Mesenchymal stem cell (in vitro differentiated cells and primary cell): ENCODE measurements around the gene LRRC56.

Experiments
- DNase-seq: peaks from one replicate; pipeline ENCODE4 v3.0.0-alpha.2; 2013
- H2AFZ ChIP-seq: one replicate; pipeline ENCODE4 v1.6.1; 2013; ENCODE audit warnings: low read depth, mild to moderate bottlenecking, control low read depth, inconsistent platforms, low read length, moderate library complexity
- H2AK5ac ChIP-seq: 2 replicates; pipeline ENCODE4 v1.6.1; 2013; ENCODE audit warnings: low read length, moderate library complexity, mild to moderate bottlenecking, inconsistent platforms; ENCODE audit not compliant: severe bottlenecking
- H2BK120ac ChIP-seq: one replicate; pipeline ENCODE4 v1.6.1; 2013; ENCODE audit warnings: low read depth, mild to moderate bottlenecking, inconsistent platforms, low read length, moderate library complexity
- H2BK12ac ChIP-seq, 2 experiments: one replicate each; pipeline ENCODE4 v1.6.1; 2013; ENCODE audit warnings: inconsistent platforms in 2 of 2, low read length in 2 of 2, mild to moderate bottlenecking in 2 of 2, moderate library complexity in 2 of 2, control low read depth in 1 of 2
- H2BK15ac ChIP-seq: one replicate; pipeline ENCODE4 v1.6.1; 2013; ENCODE audit warnings: mild to moderate bottlenecking, low read depth, inconsistent platforms; ENCODE audit not compliant: poor library complexity, severe bottlenecking
- H2BK5ac ChIP-seq: 2 replicates; pipeline ENCODE4 v1.6.1; 2013; ENCODE audit warnings: low read depth, mild to moderate bottlenecking, low read length, control low read depth, inconsistent platforms; ENCODE audit not compliant: poor library complexity, severe bottlenecking
- H3K14ac ChIP-seq, 2 experiments: one replicate each; pipeline ENCODE4 v1.6.1; 2013; ENCODE audit warnings: inconsistent platforms in 2 of 2, low read length in 2 of 2, control low read depth in 1 of 2, mild to moderate bottlenecking in 1 of 2, moderate library complexity in 1 of 2
- H3K18ac ChIP-seq, 2 experiments: one replicate each; pipeline ENCODE4 v1.6.1; 2013; ENCODE audit warnings: inconsistent platforms in 2 of 2, low read length in 2 of 2, control low read depth in 1 of 2, low read depth in 1 of 2, mild to moderate bottlenecking in 1 of 2
- H3K23ac ChIP-seq, 2 experiments: one replicate each; pipeline ENCODE4 v1.6.1; 2013; ENCODE audit warnings: inconsistent platforms in 2 of 2, low read length in 2 of 2, mild to moderate bottlenecking in 2 of 2, moderate library complexity in 2 of 2, control low read depth in 1 of 2
- H3K27ac ChIP-seq: 2 replicates; pipeline ENCODE4 v1.5.1; 2013; ENCODE audit warnings: mild to moderate bottlenecking, moderate library complexity, low read length, control low read depth, inconsistent platforms; ENCODE audit not compliant: poor library complexity, severe bottlenecking
- H3K27me3 ChIP-seq, 2 experiments: 2 replicates each; pipeline versions ENCODE4 v1.6.1 to v1.7.0; 2013; ENCODE audit warnings: low read length in 2 of 2, mild to moderate bottlenecking in 2 of 2, moderate library complexity in 2 of 2, control low read depth in 1 of 2, inconsistent platforms in 1 of 2; ENCODE audit not compliant: control insufficient read depth in 1 of 2, insufficient read depth in 1 of 2
- H3K36me3 ChIP-seq, 2 experiments: 2 replicates each; pipeline versions ENCODE4 v1.6.1 to v1.7.0; 2013; ENCODE audit warnings: low read length in 2 of 2, control low read depth in 1 of 2, inconsistent platforms in 1 of 2, low read depth in 1 of 2, mild to moderate bottlenecking in 1 of 2; ENCODE audit not compliant: insufficient read depth in 2 of 2, control insufficient read depth in 1 of 2
- H3K4ac ChIP-seq, 2 experiments: one replicate each; pipeline ENCODE4 v1.6.1; 2013; ENCODE audit warnings: inconsistent platforms in 2 of 2, low read length in 2 of 2, mild to moderate bottlenecking in 2 of 2, moderate library complexity in 2 of 2, control low read depth in 1 of 2, low read depth in 1 of 2
- H3K4me1 ChIP-seq: 2 replicates; pipeline ENCODE4 v1.6.1; 2013; ENCODE audit warnings: low read depth, low read length, control low read depth; ENCODE audit not compliant: control insufficient read depth, insufficient read depth
- H3K4me2 ChIP-seq: 2 replicates; pipeline ENCODE4 v1.6.1; 2013; ENCODE audit warnings: low read length, mild to moderate bottlenecking, inconsistent platforms; ENCODE audit not compliant: poor library complexity, severe bottlenecking
- H3K4me3 ChIP-seq, 2 experiments: 2 replicates each; pipeline versions ENCODE4 v1.5.1 to v1.7.0; 2013; ENCODE audit warnings: low read length in 2 of 2, mild to moderate bottlenecking in 2 of 2, control low read depth in 1 of 2, low read depth in 1 of 2; ENCODE audit not compliant: insufficient read depth in 1 of 2
- H3K79me1 ChIP-seq: replicated peaks from 2 replicates; pipeline ENCODE4 v1.6.1; 2013; ENCODE audit warnings: mild to moderate bottlenecking, control low read depth, low read length, inconsistent platforms; ENCODE audit not compliant: poor library complexity, severe bottlenecking
- H3K9ac ChIP-seq: 2 replicates; pipeline ENCODE4 v1.7.0; 2013; ENCODE audit warnings: mild to moderate bottlenecking, low read length, moderate library complexity
- H3K9me3 ChIP-seq: 2 replicates; pipeline ENCODE4 v1.7.0; 2013; ENCODE audit warnings: mild to moderate bottlenecking, low read length; ENCODE audit not compliant: control insufficient read depth
- H4K8ac ChIP-seq: one replicate; pipeline ENCODE4 v1.6.1; 2013; ENCODE audit warnings: inconsistent platforms, mild to moderate bottlenecking, low read length, moderate library complexity
- H4K91ac ChIP-seq: one replicate; pipeline ENCODE4 v1.6.1; 2013; ENCODE audit warnings: mild to moderate bottlenecking, low read length, inconsistent platforms
- WGBS: methylation state at CpG from one replicate; pipeline ENCODE4 v1.1.7; 2013; ENCODE audit warnings: mixed read lengths; 5-methylcytosine and 5-hydroxymethylcytosine counted together

LRRC56 gene

GRCh38 chr11:574632-575312, 37.4 kb downstream of the LRRC56 start:
- H2BK120ac ChIP-seq = no peak overlapping the region
- no peak overlapping the region for H4K8ac ChIP-seq
- H3K79me1 ChIP-seq = peaks cover 3% of the 10 kb centered on the region
- H2BK12ac ChIP-seq = no peak overlapping the region
- no peak for DNase-seq
- peak overlapping the region; percentile 85 for H3K4me2 ChIP-seq
- peak overlapping the region; percentile 73 to 83 for H3K4me3 ChIP-seq
- H4K91ac ChIP-seq = no peak overlapping the region
- peaks cover 42% of the 10 kb centered on the region for H3K4me1 ChIP-seq
- H3K27me3 ChIP-seq = peaks cover 4 to 7% of the 10 kb centered on the region in 2 experiments
- WGBS = 43% methylated on average over 25 of the region's 25 CpGs
- H3K36me3 ChIP-seq = peaks cover 0 to 12% of the 10 kb centered on the region in 2 experiments
- H2BK15ac ChIP-seq = no peak overlapping the region
- H2BK5ac ChIP-seq = no peak overlapping the region
- H3K23ac ChIP-seq = peak overlapping the region in 1 of 2 experiments; percentile 2
- H2AK5ac ChIP-seq = no peak overlapping the region
- no peak overlapping the region for H2AFZ ChIP-seq
- no peak overlapping the region for H3K27ac ChIP-seq
- H3K9me3 ChIP-seq = no peaks in the 10 kb centered on the region
- H3K14ac ChIP-seq = no peak overlapping the region
- peak overlapping the region; percentile 60 for H3K9ac ChIP-seq
- no peak overlapping the region for H3K4ac ChIP-seq
- H3K18ac ChIP-seq = no peak overlapping the region

- H3K4me3 ChIP-seq = peak overlapping the region; percentile 73 to 83
- H3K27me3 ChIP-seq = peaks cover 4 to 7% of the 10 kb centered on the region in 2 experiments
- peak overlapping the region; percentile 60 for H3K9ac ChIP-seq
- H3K4me1 ChIP-seq = peaks cover 48% of the 10 kb centered on the region
- 1% methylated on average over 54 of the region's 81 CpGs for WGBS
- DNase-seq = peak; percentile 55
- H3K4ac ChIP-seq = peak overlapping the region in 1 of 2 experiments; percentile 83
- H3K9me3 ChIP-seq = no peaks in the 10 kb centered on the region
- H2BK120ac ChIP-seq = no peak overlapping the region
- no peak overlapping the region for H3K27ac ChIP-seq
- no peak overlapping the region for H2BK15ac ChIP-seq
- H3K36me3 ChIP-seq = peaks cover 0 to 12% of the 10 kb centered on the region in 2 experiments
- H2AK5ac ChIP-seq = no peak overlapping the region
- H2BK5ac ChIP-seq = no peak overlapping the region
- H2AFZ ChIP-seq = peak overlapping the region; percentile 98
- H3K14ac ChIP-seq = peak overlapping the region in 1 of 2 experiments; percentile 88
- H4K91ac ChIP-seq = peak overlapping the region; percentile 18
- H3K23ac ChIP-seq = peak overlapping the region in 1 of 2 experiments; percentile 57
- peak overlapping the region; percentile 60 to 92 for H3K18ac ChIP-seq
- H3K4me2 ChIP-seq = peak overlapping the region; percentile 85
- H2BK12ac ChIP-seq = peak overlapping the region in 1 of 2 experiments; percentile 86
- peaks cover 3% of the 10 kb centered on the region for H3K79me1 ChIP-seq
- peak overlapping the region; percentile 5 for H4K8ac ChIP-seq
Measured at GRCh38 chr11:575313-575995, 38.1 kb downstream of the LRRC56 start.

- Histone ChIP-seq H3K4ac (peak within 1 kb of the TSS; percentile 88 to 92), H3K36me3 (peaks cover 0 to 13% of the 10 kb centered on the region in 2 experiments), H3K9ac (peak within 1 kb of the TSS; percentile 98), H2BK120ac (peak within 1 kb of the TSS; percentile 98), H3K79me1 (peaks cover 3% of the 10 kb centered on the region), H2BK12ac (peak within 1 kb of the TSS in 1 of 2 experiments; percentile 86), H3K23ac (peak within 1 kb of the TSS in 1 of 2 experiments; percentile 77), H3K4me3 (peak within 1 kb of the TSS; percentile 82 to 99), H2AK5ac (peak within 1 kb of the TSS; percentile 27), H2BK15ac (peak within 1 kb of the TSS; percentile 19), H3K14ac (peak within 1 kb of the TSS in 1 of 2 experiments; percentile 96), H3K27me3 (peaks cover 4 to 7% of the 10 kb centered on the region in 2 experiments), H4K8ac (peak within 1 kb of the TSS; percentile 96), H3K4me1 (peaks cover 49% of the 10 kb centered on the region), H3K9me3 (no peaks in the 10 kb centered on the region), H3K4me2 (peak within 1 kb of the TSS; percentile 85), H2BK5ac (peak within 1 kb of the TSS; percentile 95), H4K91ac (peak within 1 kb of the TSS; percentile 83), H3K18ac (peak within 1 kb of the TSS; percentile 91 to 96), H2AFZ (peak within 1 kb of the TSS; percentile 98), H3K27ac (peak within 1 kb of the TSS; percentile 98)
- DNase-seq = peak; percentile 95
- WGBS = under 1% methylated on average over 20 of the region's 99 CpGs
Measured at GRCh38 chr11:575996-576768, 38.9 kb downstream of the LRRC56 start, which contains the start of gene PHRF1. PHRF1 (plus strand) TSS chr11:576470; CDS start chr11:581513, 5,043 bp downstream.
